GM23248 (cell line): Measurements from ENCODE around the gene SMAP2. TPM values are rescaled to one million over a fixed set of nuclear protein-coding genes. Genes with fewer than 3 reads are reported as not detected.
A peak's percentile ranks its signal among the peaks of the same experiment; 100 is the strongest.

Source experiments
- DNase-seq: peaks from one replicate; pipeline ENCODE4 v3.0.0-alpha.2; 2015
- H2AFZ ChIP-seq: fragments of 200-600 bp; sonication (generic); 2 replicates; pipeline ENCODE4 v1.6.1; 2016; ENCODE audit warnings: antibody characterized with exemption
- H3F3A ChIP-seq: fragments of 200-600 bp; sonication (generic); 2 replicates; pipeline ENCODE4 v1.6.1; 2016; ENCODE audit warnings: mild to moderate bottlenecking, antibody characterized with exemption, mixed run types; ENCODE audit not compliant: insufficient read depth
- H3K27ac ChIP-seq: fragments of 200-600 bp; sonication (generic); 2 replicates; pipeline ENCODE4 v1.5.1; 2016; ENCODE audit warnings: mild to moderate bottlenecking
- H3K27me3 ChIP-seq: fragments of 200-600 bp; sonication (generic); replicated peaks from 2 replicates; pipeline ENCODE4 v1.6.1; 2016; ENCODE audit warnings: mild to moderate bottlenecking; ENCODE audit not compliant: insufficient read depth
- H3K36me3 ChIP-seq: fragments of 200-600 bp; sonication (generic); 2 replicates; pipeline ENCODE4 v1.6.1; 2016; ENCODE audit warnings: low read depth, mild to moderate bottlenecking
- H3K4me1 ChIP-seq: fragments of 200-600 bp; sonication (generic); 2 replicates; pipeline ENCODE4 v1.6.1; 2016; ENCODE audit warnings: mild to moderate bottlenecking; ENCODE audit not compliant: insufficient read depth
- H3K4me2 ChIP-seq: fragments of 200-600 bp; sonication (generic); one replicate; pipeline ENCODE4 v1.6.1; 2016; ENCODE audit warnings: mild to moderate bottlenecking; ENCODE audit not compliant: unreplicated experiment
- H3K4me3 ChIP-seq: fragments of 200-600 bp; sonication (generic); 2 replicates; pipeline ENCODE4 v1.5.1; 2016; ENCODE audit warnings: mild to moderate bottlenecking
- H3K79me2 ChIP-seq: fragments of 200-600 bp; sonication (generic); 2 replicates; pipeline ENCODE4 v1.6.1; 2016; ENCODE audit warnings: mild to moderate bottlenecking; ENCODE audit not compliant: insufficient read depth
- H3K9ac ChIP-seq: fragments of 200-600 bp; sonication (generic); 2 replicates; pipeline ENCODE4 v1.6.1; 2016; ENCODE audit warnings: mild to moderate bottlenecking
- H3K9me2 ChIP-seq: fragments of 200-600 bp; sonication (generic); 2 replicates; pipeline ENCODE4 v1.6.1; 2016; ENCODE audit warnings: mixed run types, mild to moderate bottlenecking, moderate library complexity; ENCODE audit not compliant: insufficient read depth
- H3K9me3 ChIP-seq: fragments of 200-600 bp; sonication (generic); one replicate; pipeline ENCODE4 v1.6.1; 2017; ENCODE audit warnings: low read depth
- H4K20me1 ChIP-seq: fragments of 200-600 bp; sonication (generic); 2 replicates; pipeline ENCODE4 v1.6.0; 2016; ENCODE audit not compliant: insufficient read depth
- EZH2 ChIP-seq: fragments of 200-600 bp; sonication (generic); IDR thresholded peaks from 2 replicates; pipeline ENCODE4 v1.6.1; 2018; ENCODE audit warnings: antibody characterized with exemption, mild to moderate bottlenecking; ENCODE audit not compliant: insufficient read depth, poor library complexity, severe bottlenecking
- EZH2phosphoT487 ChIP-seq: fragments of 200-600 bp; sonication (generic); IDR thresholded peaks from 2 replicates; pipeline ENCODE4 v1.6.1; 2018; ENCODE audit warnings: antibody characterized with exemption, moderate library complexity, mild to moderate bottlenecking, low read depth; ENCODE audit not compliant: insufficient read depth
- WGBS, 2 experiments: methylation state at CpG; one replicate each; pipeline ENCODE4 v1.1.6; 2015 to 2017; ENCODE audit warnings: low lambda C conversion rate in 2 of 2, low coverage in 1 of 2; ENCODE audit errors: missing lambda C conversion rate in 2 of 2; 5-methylcytosine and 5-hydroxymethylcytosine counted together
- in situ Hi-C: fragments of 300-500 bp; cut with MboI; formaldehyde crosslinking; loops from 2 replicates; pipeline ENCODE4 v1.15.0; 2020
- polyA plus RNA-seq: library from polyadenylated mRNA; unstranded; fragments of >200 nt; fragmentation: Nextera tagmentation; extraction: Ambion mirVana; gene quantifications from 2 replicates; pipeline ENCODE4 v1.2.1, GENCODE V29; 2016
- total RNA-seq: library from RNA; depleted of rRNA; stranded (reverse); fragments of >200 nt; shearing (Covaris generic); gene quantifications from 2 replicates; pipeline ENCODE4 v1.2.3, GENCODE V29; 2014

SMAP2 gene
- total and polyA plus RNA-seq, 2 experiments from 2014 or later = 12.2 to 14.3 TPM

- H4K20me1 ChIP-seq = no peaks in the 10 kb centered on the region
- no peak for TF ChIP-seq EZH2phosphoT487
- no peak for TF ChIP-seq EZH2
- 83 to 89% methylated on average over 3 of the region's 3 CpGs for WGBS, 2 experiments
- peaks cover 34% of the 10 kb centered on the region for H3K4me1 ChIP-seq
- peaks cover 10% of the 10 kb centered on the region; the same call in 1 of the 2 replicates for H3F3A ChIP-seq
- H3K79me2 ChIP-seq = peaks cover 95% of the 10 kb centered on the region
- no peaks in the 10 kb centered on the region for H3K9me2 ChIP-seq
- no peaks in the 10 kb centered on the region for H3K27me3 ChIP-seq
- H3K27ac ChIP-seq = no peak overlapping the region
- H3K36me3 ChIP-seq = no peaks in the 10 kb centered on the region
- no peak overlapping the region for H2AFZ ChIP-seq
- no peaks in the 10 kb centered on the region for H3K9me3 ChIP-seq
- H3K4me2 ChIP-seq = no peak overlapping the region
- H3K9ac ChIP-seq = no peak overlapping the region
- peak; percentile 51 for DNase-seq
- no peak overlapping the region for H3K4me3 ChIP-seq
- in situ Hi-C loops = no loop called here
These were observed 8.6 kb downstream of the SMAP2 start for GRCh38 chr1:40382108-40382460.

DNA sequence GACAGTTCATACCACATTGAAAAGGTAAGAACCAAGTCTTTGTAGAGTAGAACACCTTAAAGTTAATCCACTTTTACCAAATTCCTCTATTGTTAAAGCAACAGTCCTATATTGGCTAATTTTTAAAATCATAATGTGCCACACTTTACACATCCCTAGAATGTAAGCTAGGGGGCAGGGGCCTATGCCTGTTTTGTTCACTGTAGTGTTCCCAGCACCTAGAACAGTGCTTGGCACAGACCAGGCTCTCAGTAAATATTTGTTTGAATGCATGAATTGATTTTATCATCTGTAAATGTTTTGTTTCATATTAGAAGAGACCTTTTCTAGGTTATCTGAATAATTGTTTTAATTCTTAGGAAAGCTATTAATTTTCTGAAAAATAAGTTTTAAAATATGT, 9.1 kb downstream of the SMAP2 start:
- Histone ChIP-seq H4K20me1 (no peaks in the 10 kb centered on the region), H3F3A (peaks cover 10% of the 10 kb centered on the region; the same call in 1 of the 2 replicates), H3K27me3 (no peaks in the 10 kb centered on the region), H2AFZ (no peak overlapping the region), H3K4me1 (peaks cover 34% of the 10 kb centered on the region), H3K36me3 (no peaks in the 10 kb centered on the region), H3K9ac (no peak overlapping the region), H3K9me3 (no peaks in the 10 kb centered on the region), H3K79me2 (peaks cover 95% of the 10 kb centered on the region), H3K4me3 (no peak overlapping the region), H3K27ac (no peak overlapping the region), H3K9me2 (no peaks in the 10 kb centered on the region), H3K4me2 (no peak overlapping the region)
- in situ Hi-C loops = no loop called here
- DNase-seq = no peak
- TF ChIP-seq EZH2phosphoT487 = no peak
- no peak for TF ChIP-seq EZH2

- Histone ChIP-seq H3K4me3 (no peak overlapping the region), H3K9ac (no peak overlapping the region), H3F3A (peaks cover 10% of the 10 kb centered on the region; the same call in 1 of the 2 replicates), H3K27me3 (no peaks in the 10 kb centered on the region), H2AFZ (no peak overlapping the region), H3K9me2 (no peaks in the 10 kb centered on the region), H3K36me3 (no peaks in the 10 kb centered on the region), H4K20me1 (no peaks in the 10 kb centered on the region), H3K4me2 (no peak overlapping the region), H3K9me3 (no peaks in the 10 kb centered on the region), H3K4me1 (peaks cover 34% of the 10 kb centered on the region), H3K79me2 (peaks cover 91% of the 10 kb centered on the region), H3K27ac (no peak overlapping the region)
- in situ Hi-C loops = no loop called here
- no peak for DNase-seq
- no peak for TF ChIP-seq EZH2
- TF ChIP-seq EZH2phosphoT487 = no peak
- 97 to 99% methylated on average over 7 of the region's 7 CpGs for WGBS, 2 experiments
These were observed 9.6 kb downstream of the SMAP2 start for GRCh38 chr1:40383095-40383487.

DNA sequence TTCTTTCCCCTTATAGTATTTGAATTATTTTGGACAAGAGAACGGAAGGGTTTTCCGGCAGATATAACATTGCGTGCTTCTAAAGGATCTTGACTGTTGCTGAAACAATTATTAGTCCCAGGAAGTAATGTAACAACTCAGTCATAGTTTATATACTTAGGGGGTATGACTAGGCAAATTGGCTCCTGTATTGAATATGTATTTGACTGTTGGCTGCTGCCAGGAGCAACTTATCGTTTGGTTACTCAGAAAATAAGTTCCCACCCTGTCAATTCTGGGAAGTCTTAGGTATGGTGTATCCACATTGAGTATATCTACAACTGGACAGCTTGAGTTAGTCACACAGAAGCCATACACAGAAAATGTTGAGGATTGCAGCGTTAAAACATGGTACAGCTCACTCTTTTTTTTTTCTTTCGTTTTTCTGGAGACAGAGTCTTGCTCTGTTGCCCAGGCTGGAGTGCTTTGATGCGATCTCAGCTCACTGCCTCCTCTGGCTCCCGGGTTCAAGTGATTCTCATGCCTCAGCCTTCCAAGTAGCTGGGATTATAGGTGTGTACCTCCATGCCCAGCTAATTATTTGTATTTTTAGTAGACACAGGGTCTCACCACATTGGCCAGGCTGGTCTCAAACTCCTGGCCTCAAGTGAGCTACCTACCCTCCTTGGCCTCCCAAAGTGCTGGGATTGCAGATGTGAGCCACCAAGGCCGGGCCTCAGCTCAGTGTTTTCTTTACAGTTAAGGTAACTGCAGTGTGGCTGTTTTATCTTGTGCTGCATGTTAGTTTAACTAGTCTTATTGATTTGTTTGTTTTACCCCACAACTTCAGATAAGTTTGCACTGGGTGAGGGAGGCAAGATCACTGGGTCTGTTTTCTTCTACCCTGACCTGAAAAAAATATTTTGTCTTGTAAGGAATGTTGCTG, 10.2 kb downstream of the SMAP2 start:
- H3K4me2 ChIP-seq = no peak overlapping the region
- H3K27ac ChIP-seq = no peak overlapping the region
- H4K20me1 ChIP-seq = no peaks in the 10 kb centered on the region
- in situ Hi-C loops = no loop called here
- 90% methylated on average over 9 of the region's 9 CpGs for WGBS, 2 experiments
- H2AFZ ChIP-seq = no peak overlapping the region
- no peaks in the 10 kb centered on the region for H3K9me2 ChIP-seq
- no peaks in the 10 kb centered on the region for H3K27me3 ChIP-seq
- peak; percentile 44 for DNase-seq
- no peak overlapping the region for H3K4me3 ChIP-seq
- peaks cover 90% of the 10 kb centered on the region for H3K79me2 ChIP-seq
- peaks cover 34% of the 10 kb centered on the region for H3K4me1 ChIP-seq
- TF ChIP-seq EZH2 (no peak), EZH2phosphoT487 (no peak)
- H3K36me3 ChIP-seq = no peaks in the 10 kb centered on the region
- H3K9ac ChIP-seq = no peak overlapping the region
- H3F3A ChIP-seq = peaks cover 10% of the 10 kb centered on the region; the same call in 1 of the 2 replicates
- no peaks in the 10 kb centered on the region for H3K9me3 ChIP-seq
